ENCODE data around the gene CNRIP1. TPM values are rescaled to one million over a fixed set of nuclear protein-coding genes. Genes with fewer than 3 reads are reported as not detected.

Gene CNRIP1
- total and polyA plus RNA-seq, 2 of the 4 experiments (the other 2 are of a cell fraction) = 23.3 to 32.7 TPM

- in situ Hi-C loops (cut with MboI; ENCODE audit: low sequenced_read_pairs) = no loop called here
- no peak overlapping the region for H3K14ac ChIP-seq (replicated peaks; ENCODE audit: low read depth, low read length)
- H3K9me1 ChIP-seq (ENCODE audit: insufficient read depth, low read length) = no peaks in the 10 kb centered on the region
- no peaks in the 10 kb centered on the region for H3K9me3 ChIP-seq (ENCODE audit: control insufficient read depth, insufficient read depth, low read length)
- H3K27me3 ChIP-seq (ENCODE audit: control insufficient read depth, insufficient read depth, low read length) = no peaks in the 10 kb centered on the region
- H4K8ac ChIP-seq (ENCODE audit: low read depth in 2 of 2, low read length in 2 of 2) = no peak overlapping the region
- DNase-seq (no peak), ATAC-seq (ENCODE audit: low read depth) (no peak)
- intact Hi-C loops (cut with micrococcal nuclease) = no loop called here
- H3K27ac ChIP-seq (ENCODE audit: insufficient read depth, low read length) = no peak overlapping the region
- H3K79me1 ChIP-seq (ENCODE audit: low read depth in 1 of 2, low read length in 2 of 2) = peaks cover 0 to 3% of the 10 kb centered on the region in 2 experiments; a peak in 2 of 4 replicates
- WGBS, 2 experiments (ENCODE audit: extremely low coverage in 2 of 2, insufficient read length in 1 of 2) = no CpG with 5 or more reads among the region's 2 CpGs
- no peak overlapping the region for H2AK5ac ChIP-seq (ENCODE audit: low read depth, low read length)
- CTCF ChIA-PET = no interaction called here
- no peak overlapping the region for H2BK120ac ChIP-seq (ENCODE audit: low read depth, low read length)
- no peak overlapping the region for H3K9ac ChIP-seq (ENCODE audit: low read depth, low read length)
- H2BK5ac ChIP-seq (ENCODE audit: low read depth, low read length, poor library complexity, severe bottlenecking) = no peak overlapping the region
- no peak overlapping the region for H4K91ac ChIP-seq (ENCODE audit: insufficient read depth, low read depth, low read length)
- no peak overlapping the region for H2AFZ ChIP-seq (replicated peaks; ENCODE audit: low read length, poor library complexity)
- no peak overlapping the region for H4K5ac ChIP-seq (ENCODE audit: low read depth, low read length)
- H3K18ac ChIP-seq (ENCODE audit: low read depth, low read length) = no peak overlapping the region
- TF ChIP-seq MAZ (IDR thresholded peaks at IDR 0.05; ENCODE audit: borderline replicate concordance, low read depth, low read length) (no peak), USF2 (IDR thresholded peaks at IDR 0.05; ENCODE audit: low read depth, low read length) (no peak), ELK1 (IDR thresholded peaks at IDR 0.05; ENCODE audit: borderline replicate concordance, low read depth, low read length) (no peak), SMC3 (IDR thresholded peaks at IDR 0.05; ENCODE audit: low read depth, low read length) (no peak), CEBPB (IDR thresholded peaks at IDR 0.05; ENCODE audit: low read depth, low read length) (no peak), RCOR1 (IDR thresholded peaks at IDR 0.05; ENCODE audit: insufficient replicate concordance, low read length) (no peak), BHLHE40 (IDR thresholded peaks at IDR 0.05; ENCODE audit: low read depth, low read length) (no peak), CHD1 (IDR thresholded peaks at IDR 0.05; ENCODE audit: low read depth, low read length) (no peak), RFX5 (IDR thresholded peaks at IDR 0.05; ENCODE audit: low read depth, low read length) (no peak), POLR2A (IDR thresholded peaks at IDR 0.05; ENCODE audit: low read depth, low read length) (no peak), MXI1 (IDR thresholded peaks at IDR 0.05; ENCODE audit: borderline replicate concordance, low read depth, low read length) (no peak), CTCF (conservative IDR thresholded peaks at IDR 0.05; ENCODE audit: low read depth, low read length) (no peak), RAD21 (IDR thresholded peaks at IDR 0.05; ENCODE audit: low read length) (no peak), NFE2L2 (IDR thresholded peaks at IDR 0.05; ENCODE audit: low read depth, low read length) (no peak)
- no peak overlapping the region for H2AK9ac ChIP-seq (replicated peaks; ENCODE audit: low read depth, low read length, poor library complexity)
- H3K56ac ChIP-seq (ENCODE audit: extremely low read depth, insufficient read depth, low read length) = no peak overlapping the region
- dilution Hi-C loops (cut with HindIII; ENCODE audit: low sequenced_read_pairs, unreplicated experiment) = no loop called here
- H3K4me1 ChIP-seq (ENCODE audit: control insufficient read depth, insufficient read depth, low read length) = peaks cover 4% of the 10 kb centered on the region; the same call in 1 of the 2 replicates
- H3K4me2 ChIP-seq (ENCODE audit: low read depth, low read length) = no peak overlapping the region
- no TSS peak for BruUV-seq (replicated peaks)
- POLR2A ChIA-PET (ENCODE audit: unreplicated experiment) = no interaction called here
- no peak overlapping the region for H3K4ac ChIP-seq (ENCODE audit: low read depth, low read length)
- H2BK15ac ChIP-seq (ENCODE audit: low read depth, low read length) = no peak overlapping the region
- H3K36me3 ChIP-seq (ENCODE audit: control insufficient read depth, insufficient read depth, low read length) = no peaks in the 10 kb centered on the region
- no peak overlapping the region for H3K4me3 ChIP-seq (ENCODE audit: insufficient read depth, low read depth, low read length)
- H4K20me1 ChIP-seq (ENCODE audit: insufficient read depth, low read length) = no peaks in the 10 kb centered on the region
- H2BK20ac ChIP-seq (ENCODE audit: low read depth, low read length) = no peak overlapping the region
- H3K23ac ChIP-seq (ENCODE audit: low read depth, low read length) = no peak overlapping the region
These were observed 56.1 kb downstream of the CNRIP1 start for GRCh38 chr2:68263632-68264031.
